Measurements from ENCODE around the gene MAML2.

DNA sequence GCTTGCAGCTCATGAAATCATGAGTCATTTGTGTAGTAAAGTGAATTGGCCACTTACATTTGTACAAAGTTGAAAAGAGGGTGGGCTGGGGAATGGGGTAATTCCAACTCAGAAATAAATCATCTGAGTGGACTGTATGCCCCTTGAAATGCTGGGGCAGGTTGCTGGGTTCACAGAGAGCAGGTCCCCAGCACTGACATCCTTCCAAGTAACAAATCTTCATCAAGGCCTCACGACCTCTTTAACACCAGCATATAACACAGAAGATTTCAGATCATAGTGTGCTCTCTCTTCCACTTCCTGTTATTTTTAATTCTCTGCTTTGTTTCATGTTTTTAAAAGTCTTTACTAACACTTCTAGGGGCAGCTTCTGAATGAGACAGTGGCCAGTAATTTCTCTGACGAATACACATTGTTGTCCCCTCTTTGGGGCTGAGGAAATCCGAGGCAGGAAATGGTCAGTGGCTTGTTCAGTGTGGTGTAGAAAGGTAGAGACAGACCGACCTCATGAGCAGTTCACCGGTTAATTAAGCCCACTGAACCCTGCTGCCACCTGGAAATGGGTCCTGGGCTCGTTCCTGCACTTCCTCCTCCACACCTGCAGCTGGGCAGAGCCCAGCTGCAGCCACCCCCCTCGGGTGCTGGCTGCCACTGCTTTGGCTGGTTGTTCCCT is 127.7 kb downstream of the MAML2 start:
- TF ChIP-seq, protein P1, sequence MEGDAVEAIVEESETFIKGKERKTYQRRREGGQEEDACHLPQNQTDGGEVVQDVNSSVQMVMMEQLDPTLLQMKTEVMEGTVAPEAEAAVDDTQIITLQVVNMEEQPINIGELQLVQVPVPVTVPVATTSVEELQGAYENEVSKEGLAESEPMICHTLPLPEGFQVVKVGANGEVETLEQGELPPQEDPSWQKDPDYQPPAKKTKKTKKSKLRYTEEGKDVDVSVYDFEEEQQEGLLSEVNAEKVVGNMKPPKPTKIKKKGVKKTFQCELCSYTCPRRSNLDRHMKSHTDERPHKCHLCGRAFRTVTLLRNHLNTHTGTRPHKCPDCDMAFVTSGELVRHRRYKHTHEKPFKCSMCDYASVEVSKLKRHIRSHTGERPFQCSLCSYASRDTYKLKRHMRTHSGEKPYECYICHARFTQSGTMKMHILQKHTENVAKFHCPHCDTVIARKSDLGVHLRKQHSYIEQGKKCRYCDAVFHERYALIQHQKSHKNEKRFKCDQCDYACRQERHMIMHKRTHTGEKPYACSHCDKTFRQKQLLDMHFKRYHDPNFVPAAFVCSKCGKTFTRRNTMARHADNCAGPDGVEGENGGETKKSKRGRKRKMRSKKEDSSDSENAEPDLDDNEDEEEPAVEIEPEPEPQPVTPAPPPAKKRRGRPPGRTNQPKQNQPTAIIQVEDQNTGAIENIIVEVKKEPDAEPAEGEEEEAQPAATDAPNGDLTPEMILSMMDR (IDR thresholded peaks at IDR 0.05), result no peak
- TF ChIP-seq EZH2 (IDR thresholded peaks at IDR 0.05) (no peak), EZH2phosphoT487 (IDR thresholded peaks at IDR 0.05) (no peak)

All from neural progenitor cell (in vitro differentiated cells).